Astrocyte of the hippocampus (primary cell): ENCODE measurements around the gene HPDL.
A peak's percentile ranks its signal among the peaks of the same experiment; 100 is the strongest.
"Not testable (repeated sequence)": the region's sequence is repeated elsewhere in the genome, so short reads cannot be mapped to it uniquely, and the experiment has no call there.

Experiments used
- DNase-seq: peaks from one replicate; pipeline ENCODE4 v3.0.0; 2011; ENCODE audit warnings: low read depth, low spot score

HPDL gene

GRCh38 chr1:45326627-45327623, at the start of gene HPDL:
HPDL (plus strand) TSS chr1:45326895; CDS start chr1:45327149, 254 bp downstream.
- DNase-seq, result peak; percentile 80

GRCh38 chr1:45282351-45282750, 44.3 kb upstream of the HPDL start:
- DNase-seq, result no peak

GRCh38 chr1:45284858-45285257, 41.8 kb upstream of the HPDL start:
- not testable (repeated sequence) for DNase-seq

- DNase-seq, result not testable (repeated sequence)
These were observed 40.2 kb upstream of the HPDL start for GRCh38 chr1:45286521-45286920.

- DNase-seq, result not testable (repeated sequence)
These were observed 35.7 kb upstream of the HPDL start for GRCh38 chr1:45291002-45291401.

GRCh38 chr1:45291716-45292115, 35.0 kb upstream of the HPDL start:
- no peak for DNase-seq

- DNase-seq, result peak; percentile 25
These were observed 28.9 kb upstream of the HPDL start for GRCh38 chr1:45297666-45298356.

GRCh38 chr1:45299296-45299695, 27.4 kb upstream of the HPDL start:
- DNase-seq, result no peak

- DNase-seq, result peak; percentile 80
These were observed 26.6 kb upstream of the HPDL start for GRCh38 chr1:45299981-45300668.

GRCh38 chr1:45300669-45300997, 26.1 kb upstream of the HPDL start:
- DNase-seq, result no peak

- no peak for DNase-seq
These were observed 24.1 kb upstream of the HPDL start for GRCh38 chr1:45302505-45303150.

GRCh38 chr1:45303520-45304310, 23.0 kb upstream of the HPDL start:
- peak; percentile 99 for DNase-seq

GRCh38 chr1:45304311-45305081, 22.2 kb upstream of the HPDL start:
- DNase-seq, result peak; percentile 14

GRCh38 chr1:45305231-45305630, 21.5 kb upstream of the HPDL start:
- no peak for DNase-seq

- no peak for DNase-seq
These were observed 20.4 kb upstream of the HPDL start for GRCh38 chr1:45306319-45306718.

GRCh38 chr1:45306905-45307304, 19.8 kb upstream of the HPDL start:
- no peak for DNase-seq

- DNase-seq, result no peak
These were observed 12.4 kb upstream of the HPDL start for GRCh38 chr1:45314266-45314665.

- DNase-seq, result no peak
These were observed 9.5 kb upstream of the HPDL start for GRCh38 chr1:45317166-45317565.

GRCh38 chr1:45319761-45320160, 6.9 kb upstream of the HPDL start:
- DNase-seq, result no peak

GRCh38 chr1:45321444-45321843, 5.3 kb upstream of the HPDL start:
- no peak for DNase-seq
